NCI-H82 treated with DMSO at 0.1 percent for 48 hours (cell line): Measurements from ENCODE around the gene OR13A1.
"Not testable (repeated sequence)": the region's sequence is repeated elsewhere in the genome, so short reads cannot be mapped to it uniquely, and the experiment has no call there.

Source experiments
- DNase-seq: peaks from one replicate; lab custom pipeline; 2025; ENCODE audit not compliant: unreplicated experiment; lab: John Stamatoyannopoulos, UW

The OR13A1 gene, protein sequence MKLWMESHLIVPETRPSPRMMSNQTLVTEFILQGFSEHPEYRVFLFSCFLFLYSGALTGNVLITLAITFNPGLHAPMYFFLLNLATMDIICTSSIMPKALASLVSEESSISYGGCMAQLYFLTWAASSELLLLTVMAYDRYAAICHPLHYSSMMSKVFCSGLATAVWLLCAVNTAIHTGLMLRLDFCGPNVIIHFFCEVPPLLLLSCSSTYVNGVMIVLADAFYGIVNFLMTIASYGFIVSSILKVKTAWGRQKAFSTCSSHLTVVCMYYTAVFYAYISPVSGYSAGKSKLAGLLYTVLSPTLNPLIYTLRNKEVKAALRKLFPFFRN

DNA sequence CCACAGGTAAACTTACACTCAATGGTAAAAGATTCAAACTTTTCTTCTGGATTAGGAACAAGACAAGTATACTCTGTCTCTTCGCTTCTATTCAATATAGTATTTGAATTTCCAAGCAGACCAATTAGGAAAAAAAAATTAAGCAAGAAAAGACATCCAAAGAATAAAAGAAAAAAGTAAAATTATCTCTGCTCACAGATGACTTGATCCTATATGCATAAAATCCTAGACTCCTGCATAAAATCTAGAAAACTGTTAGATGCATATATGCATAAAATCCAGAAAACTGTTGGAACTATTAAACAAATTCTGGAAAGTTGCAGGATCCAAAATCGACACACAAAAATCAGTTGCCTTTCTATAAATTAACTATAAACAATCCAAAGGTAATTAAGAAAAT, at the start of gene OR13A1:
Gene OR13A1 (minus strand): TSS at position 101 of the 400 bp plus-strand sequence. CDS start 11,186 bp downstream, outside the sequence.
- no peak for DNase-seq

DNA sequence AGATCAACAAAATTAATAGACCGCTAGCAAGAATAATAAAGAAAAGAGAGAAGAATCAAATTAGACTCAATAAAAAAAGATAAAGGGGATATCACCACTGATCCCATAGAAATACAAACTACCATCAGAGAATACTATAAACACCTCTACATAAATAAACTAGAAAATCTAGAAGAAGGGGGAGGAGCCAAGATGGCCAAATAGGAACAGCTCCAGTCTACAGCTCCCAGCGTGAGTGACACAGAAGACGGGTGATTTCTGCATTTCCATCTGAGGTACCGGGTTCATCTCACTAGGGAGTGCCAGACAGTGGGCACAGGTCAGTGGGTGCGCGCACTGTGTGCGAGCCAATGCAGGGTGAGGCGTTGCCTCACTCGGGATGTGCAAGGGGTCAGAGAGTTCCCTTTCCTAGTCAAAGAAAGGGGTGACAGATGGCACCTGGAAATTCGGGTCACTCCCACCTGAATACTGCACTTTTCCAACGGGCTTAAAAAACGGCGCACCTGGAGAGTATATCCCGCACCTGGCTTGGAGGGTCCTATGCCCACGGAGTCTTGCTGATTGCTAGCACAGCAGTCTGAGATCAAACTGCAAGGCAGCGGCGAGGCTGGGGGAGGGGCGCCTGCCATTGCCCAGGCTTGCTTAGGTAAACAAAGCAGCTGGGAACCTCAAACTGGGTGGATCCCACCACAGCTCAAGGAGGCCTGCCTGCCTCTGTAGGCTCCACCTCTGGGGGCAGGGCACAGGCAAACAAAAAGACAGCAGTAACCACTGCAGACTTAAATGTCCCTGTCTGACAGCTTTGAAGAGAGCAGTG, 46.8 kb upstream of the OR13A1 start:
- DNase-seq = not testable (repeated sequence)

DNA sequence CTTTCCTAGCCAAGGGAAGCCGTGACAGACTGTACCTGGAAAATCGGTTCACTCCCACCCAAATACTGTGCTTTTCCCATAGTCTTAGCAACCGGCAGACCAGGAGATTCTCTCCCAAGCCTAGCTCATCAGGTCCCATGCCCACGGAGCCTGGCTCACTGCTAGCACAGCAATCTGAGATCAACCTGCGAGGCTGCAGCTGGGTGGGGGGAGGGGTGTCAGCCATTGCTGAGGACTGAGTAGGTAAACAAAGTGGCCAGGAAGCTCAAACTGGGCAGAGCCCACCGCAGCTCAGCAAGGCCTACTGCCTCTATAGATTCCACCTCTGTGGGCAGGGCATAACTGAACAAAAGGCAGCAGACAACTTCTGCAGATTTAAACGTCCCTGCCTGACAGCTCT, 43.6 kb upstream of the OR13A1 start:
- DNase-seq = not testable (repeated sequence)

GRCh38 chr10:45355494-45355893, 40.1 kb upstream of the OR13A1 start:
- no peak for DNase-seq

- DNase-seq = no peak
Observed at GRCh38 chr10:45354261-45354660, 38.9 kb upstream of the OR13A1 start.

- no peak for DNase-seq
Observed at GRCh38 chr10:45353186-45353585, 37.8 kb upstream of the OR13A1 start.

DNA sequence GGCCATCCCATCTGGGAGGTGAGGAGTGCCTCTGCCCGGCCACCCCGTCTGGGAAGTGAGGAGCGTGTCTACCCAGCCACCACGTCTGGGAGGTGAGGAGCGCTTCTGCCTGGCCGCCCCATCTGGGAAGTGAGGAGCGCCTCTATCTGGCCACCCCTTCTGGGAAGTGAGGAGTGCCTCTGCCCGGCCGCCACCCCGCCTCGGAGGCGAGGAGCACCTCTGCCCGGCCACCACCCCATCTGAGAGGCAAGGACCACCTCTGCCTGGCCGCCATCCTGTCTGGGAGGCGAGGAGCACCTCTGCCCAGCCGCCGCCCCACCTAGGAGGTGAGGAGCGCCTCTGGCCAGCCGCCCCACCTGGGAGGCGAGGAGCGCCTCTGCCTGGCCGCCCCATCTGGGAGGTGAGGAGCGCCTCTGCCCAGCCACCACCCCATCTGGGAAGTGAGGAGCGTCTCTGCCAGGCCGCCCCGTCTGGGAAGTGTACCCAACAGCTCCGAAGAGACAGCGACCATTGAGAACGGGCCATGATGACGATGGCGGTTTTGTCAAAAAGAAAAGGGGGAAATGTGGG, 32.9 kb upstream of the OR13A1 start:
- not testable (repeated sequence) for DNase-seq

DNA sequence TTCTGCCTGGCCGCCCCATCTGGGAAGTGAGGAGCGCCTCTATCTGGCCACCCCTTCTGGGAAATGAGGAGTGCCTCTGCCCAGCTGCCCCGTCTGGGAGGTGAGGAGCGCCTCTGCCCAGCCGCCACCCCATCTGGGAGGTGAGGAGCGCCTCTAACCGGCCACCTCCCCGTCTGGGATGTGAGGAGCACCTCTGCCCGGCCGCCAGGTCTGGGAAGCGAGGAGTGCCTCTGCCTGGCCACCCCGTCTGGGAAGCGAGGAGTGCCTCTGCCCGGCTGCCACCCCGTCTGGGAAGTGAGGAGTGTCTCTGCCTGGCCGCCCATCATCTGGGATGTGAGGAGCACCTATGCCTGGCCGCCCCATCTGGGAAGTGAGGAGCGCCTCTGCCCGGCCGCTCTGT, 32.1 kb upstream of the OR13A1 start:
- DNase-seq = not testable (repeated sequence)

DNA sequence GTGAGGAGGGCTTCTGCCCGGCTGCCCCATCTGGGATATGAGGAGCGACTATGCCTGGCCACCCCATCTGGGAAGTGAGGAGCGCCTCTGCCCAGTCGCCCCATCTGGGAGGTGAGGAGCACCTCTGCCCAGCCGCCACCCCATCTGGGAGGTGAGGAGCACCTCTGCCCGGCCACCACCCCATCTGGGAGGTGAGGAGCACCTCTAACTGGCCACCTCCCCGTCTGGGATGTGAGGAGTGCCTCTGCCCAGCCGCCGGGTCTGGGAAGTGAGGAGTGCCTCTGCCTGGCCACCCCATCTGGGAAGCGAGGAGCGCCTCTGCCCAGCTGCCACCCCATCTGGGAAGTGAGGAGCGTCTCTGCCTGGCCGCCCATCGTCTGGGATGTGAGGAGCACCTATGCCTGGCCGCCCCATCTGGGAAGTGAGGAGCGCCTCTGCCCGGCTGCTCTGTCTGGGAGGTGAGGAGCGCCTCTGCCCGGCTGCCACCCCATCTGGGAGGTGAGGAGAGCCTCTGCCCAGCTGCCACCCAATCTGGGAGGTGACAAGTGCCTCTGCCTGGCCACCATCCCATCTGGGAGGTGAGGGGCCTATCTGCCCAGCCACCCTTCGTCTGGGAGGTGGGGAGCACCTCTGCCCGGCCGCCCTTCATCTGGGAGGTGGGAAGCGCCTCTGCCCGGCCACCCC, 31.4 kb upstream of the OR13A1 start:
- not testable (repeated sequence) for DNase-seq

- not testable (repeated sequence) for DNase-seq
Observed at GRCh38 chr10:45340420-45340819, 25.0 kb upstream of the OR13A1 start.

DNA sequence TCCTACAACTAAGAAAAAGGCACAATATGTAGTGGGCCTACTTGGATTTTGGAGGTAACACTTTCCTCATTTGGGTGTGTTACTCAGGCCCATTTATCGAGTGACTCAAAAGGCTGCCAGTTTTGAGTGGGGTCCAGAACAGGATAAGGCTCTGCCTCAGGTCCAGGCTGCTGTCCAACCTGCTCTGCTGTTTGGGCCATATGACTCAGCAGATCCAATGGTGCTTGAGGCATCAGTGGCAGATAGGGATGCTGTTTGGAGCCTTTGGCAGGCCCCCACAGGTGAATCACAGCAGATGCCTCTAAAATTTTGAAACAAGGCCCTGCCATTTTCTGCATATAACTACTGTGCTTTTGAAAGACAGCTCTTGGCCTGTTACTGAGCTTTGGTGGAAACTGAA, 24.5 kb upstream of the OR13A1 start:
- DNase-seq = no peak

GRCh38 chr10:45331824-45332223, 16.4 kb upstream of the OR13A1 start:
- not testable (repeated sequence) for DNase-seq

- DNase-seq = not testable (repeated sequence)
Observed at GRCh38 chr10:45326864-45327263, 11.5 kb upstream of the OR13A1 start.

DNA sequence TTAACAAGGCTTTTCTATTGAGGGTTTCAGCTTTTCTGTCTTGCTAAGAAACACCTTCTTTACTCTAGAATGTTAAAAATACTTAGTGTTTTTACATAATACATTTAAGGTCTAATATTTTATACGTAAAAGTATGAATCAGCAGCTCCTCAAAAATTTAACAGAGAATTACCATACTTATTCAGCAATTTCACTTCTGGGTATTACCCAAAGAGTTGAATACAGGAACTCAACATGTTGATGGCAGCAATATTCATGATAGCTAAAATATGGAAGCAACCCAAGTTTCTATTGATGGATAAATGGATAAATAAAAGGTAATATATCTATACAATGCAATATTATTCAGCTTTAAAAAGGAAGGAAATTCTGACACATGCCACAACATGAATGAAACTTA, 9.7 kb upstream of the OR13A1 start:
- DNase-seq = no peak

- DNase-seq = no peak
Observed at GRCh38 chr10:45319702-45320101, 4.3 kb upstream of the OR13A1 start.

- DNase-seq = no peak
Observed at GRCh38 chr10:45313264-45313873, 2.0 kb downstream of the OR13A1 start.

DNA sequence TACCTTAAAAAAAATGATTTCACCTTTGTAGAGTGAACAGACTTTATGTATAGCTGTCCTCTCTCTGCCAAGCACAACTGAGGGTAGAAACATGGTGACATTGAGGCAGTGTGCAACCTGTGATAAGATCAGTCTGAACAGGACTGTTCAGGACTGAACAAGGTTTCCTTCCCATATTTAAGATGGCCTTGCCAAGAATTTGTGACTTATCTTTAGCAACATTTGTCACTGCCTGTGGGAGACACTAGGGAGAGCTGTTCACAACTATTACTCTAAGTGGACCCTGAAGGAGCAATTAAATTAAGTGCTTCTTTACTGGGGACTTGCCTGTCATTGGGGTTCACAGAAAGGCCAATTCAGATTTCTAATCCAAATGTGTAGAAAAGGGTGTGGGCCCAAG, 6.7 kb downstream of the OR13A1 start:
- DNase-seq = peak; percentile 14

- DNase-seq = no peak
Observed at GRCh38 chr10:45302573-45302972, 12.8 kb downstream of the OR13A1 start.

DNA sequence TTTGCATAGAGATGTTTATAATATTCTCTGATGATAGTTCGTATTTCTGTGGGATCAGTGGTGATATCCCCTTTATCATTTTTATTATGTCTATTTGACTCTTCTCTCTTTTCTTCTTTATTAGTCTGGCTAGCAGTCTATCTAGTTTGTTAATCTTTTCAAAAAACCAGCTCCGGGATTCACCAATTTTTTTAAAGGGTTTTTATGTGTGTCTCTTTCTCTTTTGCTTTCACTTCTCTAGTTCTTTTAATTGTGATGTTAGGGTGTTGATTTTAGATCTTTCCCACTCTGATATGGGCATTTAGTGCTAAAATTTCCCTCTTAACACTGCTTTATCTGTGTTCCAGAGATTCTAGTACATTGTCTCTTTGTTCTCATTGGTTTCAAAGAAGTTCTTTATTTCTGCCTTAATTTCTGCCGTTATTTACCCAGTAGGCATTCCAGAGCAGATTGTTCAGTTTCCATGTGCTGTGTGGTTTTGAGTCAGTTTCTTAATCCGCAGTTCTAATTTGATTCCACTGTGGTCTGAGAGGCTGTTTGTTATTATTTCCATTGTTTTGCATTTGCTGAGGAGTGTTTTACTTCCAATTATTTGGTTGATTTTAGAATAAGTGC, 17.0 kb downstream of the OR13A1 start:
- not testable (repeated sequence) for DNase-seq

GRCh38 chr10:45294681-45295080, 20.7 kb downstream of the OR13A1 start:
- DNase-seq = no peak
